ENCODE data around the gene GMNN. TPM values are rescaled to one million over a fixed set of nuclear protein-coding genes. Genes with fewer than 3 reads are reported as not detected.
A peak's percentile ranks its signal among the peaks of the same experiment; 100 is the strongest.
"Not testable (repeated sequence)": the region's sequence is repeated elsewhere in the genome, so short reads cannot be mapped to it uniquely, and the experiment has no call there.

The GMNN gene
- total RNA-seq, 4 donors from 2014 or later: 9.4 to 25.8 (median 14.5) TPM

DNA sequence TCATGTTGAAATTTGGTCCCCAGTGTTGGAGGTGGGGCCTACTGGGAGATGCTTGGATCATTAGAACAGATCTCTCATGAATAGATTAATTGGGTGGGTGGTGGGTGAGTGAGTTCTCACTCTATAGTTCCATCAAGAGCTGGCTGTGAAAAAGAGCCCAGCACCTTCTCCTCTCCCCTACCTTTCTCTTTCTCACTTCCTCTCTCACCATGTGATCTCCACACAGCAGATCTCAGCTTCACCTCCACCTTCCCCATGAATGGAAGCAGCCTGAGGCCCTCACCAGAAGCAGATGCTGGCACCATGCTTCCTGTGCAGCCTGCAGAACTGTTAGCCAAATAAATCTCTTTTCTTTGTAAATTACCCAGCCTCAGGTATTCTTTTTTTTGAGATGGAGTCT, 12.9 kb upstream of the GMNN start:
- no peaks in the 10 kb centered on the region for H3K9me3 ChIP-seq
- intact Hi-C loops (cut with DNase I): no loop called here
- DNase-seq: no peak
- TF ChIP-seq POLR2A (IDR thresholded peaks at IDR 0.05): no peak
- TF ChIP-seq, protein P1, sequence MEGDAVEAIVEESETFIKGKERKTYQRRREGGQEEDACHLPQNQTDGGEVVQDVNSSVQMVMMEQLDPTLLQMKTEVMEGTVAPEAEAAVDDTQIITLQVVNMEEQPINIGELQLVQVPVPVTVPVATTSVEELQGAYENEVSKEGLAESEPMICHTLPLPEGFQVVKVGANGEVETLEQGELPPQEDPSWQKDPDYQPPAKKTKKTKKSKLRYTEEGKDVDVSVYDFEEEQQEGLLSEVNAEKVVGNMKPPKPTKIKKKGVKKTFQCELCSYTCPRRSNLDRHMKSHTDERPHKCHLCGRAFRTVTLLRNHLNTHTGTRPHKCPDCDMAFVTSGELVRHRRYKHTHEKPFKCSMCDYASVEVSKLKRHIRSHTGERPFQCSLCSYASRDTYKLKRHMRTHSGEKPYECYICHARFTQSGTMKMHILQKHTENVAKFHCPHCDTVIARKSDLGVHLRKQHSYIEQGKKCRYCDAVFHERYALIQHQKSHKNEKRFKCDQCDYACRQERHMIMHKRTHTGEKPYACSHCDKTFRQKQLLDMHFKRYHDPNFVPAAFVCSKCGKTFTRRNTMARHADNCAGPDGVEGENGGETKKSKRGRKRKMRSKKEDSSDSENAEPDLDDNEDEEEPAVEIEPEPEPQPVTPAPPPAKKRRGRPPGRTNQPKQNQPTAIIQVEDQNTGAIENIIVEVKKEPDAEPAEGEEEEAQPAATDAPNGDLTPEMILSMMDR (IDR thresholded peaks at IDR 0.05): no peak
- H3K4me1 ChIP-seq: peaks cover 9 to 12% of the 10 kb centered on the region in 2 donors
- no peak overlapping the region for H3K4me3 ChIP-seq (replicated peaks in 1 of 3)
- no peaks in the 10 kb centered on the region for H3K27me3 ChIP-seq
- H3K27ac ChIP-seq: no peak overlapping the region
- H3K36me3 ChIP-seq: no peaks in the 10 kb centered on the region

DNA sequence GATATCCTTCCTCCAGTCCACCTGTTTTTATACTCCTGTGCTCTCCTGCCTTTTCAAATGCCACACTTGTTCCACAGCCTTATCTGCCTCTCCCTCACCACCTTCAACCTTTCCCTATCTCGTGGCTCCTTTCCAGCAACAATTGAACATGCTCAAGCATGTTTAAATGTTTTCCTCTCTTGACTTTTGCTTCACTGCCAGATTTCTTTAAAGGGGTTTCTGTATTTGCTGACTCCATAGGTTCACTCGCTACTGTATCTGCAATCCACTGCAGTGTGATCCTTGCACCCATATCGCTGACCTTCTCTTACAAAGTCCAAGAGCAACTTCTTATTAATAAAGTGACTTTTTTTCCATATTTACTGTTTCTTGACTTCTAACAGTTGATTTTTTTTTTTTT, 11.2 kb upstream of the GMNN start:
- Histone ChIP-seq H3K27ac (peak overlapping the region in 1 of 3 donors; percentile 23), H3K4me1 (peaks cover 9 to 12% of the 10 kb centered on the region in 2 donors), H3K4me3 (replicated peaks in 1 of 3) (no peak overlapping the region), H3K36me3 (no peaks in the 10 kb centered on the region), H3K9me3 (no peaks in the 10 kb centered on the region), H3K27me3 (no peaks in the 10 kb centered on the region)
- WGBS, 2 donors: 48 to 56% methylated on average over 3 of the region's 3 CpGs
- no peak for DNase-seq
- TF ChIP-seq, protein P1 (IDR thresholded peaks at IDR 0.05): no peak
- TF ChIP-seq POLR2A (IDR thresholded peaks at IDR 0.05): no peak
- intact Hi-C loops (cut with DNase I): no loop called here

DNA sequence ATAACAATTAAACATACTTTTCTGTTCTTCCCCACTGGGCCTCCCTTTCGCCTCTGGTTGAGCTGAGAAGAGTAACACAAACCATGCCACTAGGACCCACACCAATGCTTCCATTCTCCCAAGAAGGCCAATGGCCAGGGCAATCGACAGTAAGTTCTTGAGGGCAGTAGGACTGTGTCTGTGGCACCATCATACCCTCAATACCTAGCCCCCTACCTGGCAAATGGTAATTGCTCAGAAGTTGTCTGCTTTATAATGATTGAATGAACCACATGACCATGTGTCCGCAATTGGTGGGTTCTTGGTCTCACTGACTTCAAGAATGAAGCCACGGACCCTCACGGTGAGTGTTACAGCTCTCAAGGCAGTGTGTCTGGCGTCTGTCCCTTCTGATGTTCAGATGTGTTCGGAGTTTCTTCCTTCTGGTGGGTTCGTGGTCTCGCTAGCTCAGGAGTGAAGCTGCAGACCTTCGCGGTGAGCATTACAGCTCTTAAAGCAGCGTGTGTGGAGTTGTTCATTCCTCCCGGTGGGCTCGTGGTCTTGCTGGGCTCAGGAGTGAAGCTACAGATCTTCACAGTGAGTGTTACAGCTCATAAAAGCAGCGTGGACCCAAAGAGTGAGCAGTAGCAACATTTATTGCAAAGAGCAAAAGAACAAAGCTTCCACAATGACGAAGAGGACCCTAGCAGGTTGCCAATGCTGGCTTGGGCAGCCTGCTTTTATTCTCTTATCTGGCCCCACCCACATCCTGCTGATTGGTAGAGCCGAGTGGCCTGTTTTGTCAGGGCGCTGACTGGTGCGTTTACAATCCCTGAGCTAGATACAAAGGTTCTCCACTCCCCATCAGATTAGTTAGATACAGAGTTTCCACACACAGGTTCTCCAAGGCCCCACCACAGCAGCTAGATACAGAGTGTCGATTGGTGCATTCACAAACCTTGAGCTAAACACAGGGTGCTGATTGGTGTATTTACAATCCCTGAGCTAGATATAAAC, 9.6 kb upstream of the GMNN start:
- not testable (repeated sequence) for H3K27ac ChIP-seq; DNase-seq; H3K4me1 ChIP-seq; H3K4me3 ChIP-seq (replicated peaks in 1 of 3); H3K36me3 ChIP-seq; H3K9me3 ChIP-seq; H3K27me3 ChIP-seq
- intact Hi-C loops (cut with DNase I): loop anchor here (5.0 kb wide), 1 partner anchor 183 kb away; no protein-coding TSS in a partner anchor
- 89 to 90% methylated on average over 20 of the region's 20 CpGs for WGBS, 2 donors

DNA sequence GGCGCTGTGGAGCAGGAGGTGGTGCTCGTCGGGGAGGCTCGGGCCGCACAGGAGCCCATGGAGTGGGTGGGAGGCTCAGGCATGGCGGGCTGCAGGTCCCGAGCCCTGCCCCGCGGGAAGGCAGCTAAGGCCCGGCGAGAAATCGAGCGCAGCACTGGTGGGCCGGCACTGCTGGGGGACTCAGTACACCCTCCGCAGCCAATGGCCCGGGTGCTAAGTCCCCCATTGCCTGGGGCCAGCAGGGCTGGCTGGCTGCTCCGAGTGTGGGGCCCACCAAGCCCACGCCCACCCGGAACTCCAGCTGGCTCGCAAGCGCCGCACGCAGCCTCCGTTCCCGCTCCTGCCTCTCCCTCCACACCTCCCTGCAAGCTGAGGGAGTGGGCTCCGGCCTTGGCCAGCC, 8.8 kb upstream of the GMNN start:
- not testable (repeated sequence) for H3K27ac ChIP-seq; H3K9me3 ChIP-seq; H3K4me3 ChIP-seq (replicated peaks in 1 of 3); H3K36me3 ChIP-seq; H3K27me3 ChIP-seq; H3K4me1 ChIP-seq; DNase-seq
- intact Hi-C loops (cut with DNase I): loop anchor here (5.0 kb wide), 1 partner anchor 184 kb away; no protein-coding TSS in a partner anchor
- WGBS, 2 donors: 94 to 100% methylated on average over 5 to 12 of the region's 26 CpGs

DNA sequence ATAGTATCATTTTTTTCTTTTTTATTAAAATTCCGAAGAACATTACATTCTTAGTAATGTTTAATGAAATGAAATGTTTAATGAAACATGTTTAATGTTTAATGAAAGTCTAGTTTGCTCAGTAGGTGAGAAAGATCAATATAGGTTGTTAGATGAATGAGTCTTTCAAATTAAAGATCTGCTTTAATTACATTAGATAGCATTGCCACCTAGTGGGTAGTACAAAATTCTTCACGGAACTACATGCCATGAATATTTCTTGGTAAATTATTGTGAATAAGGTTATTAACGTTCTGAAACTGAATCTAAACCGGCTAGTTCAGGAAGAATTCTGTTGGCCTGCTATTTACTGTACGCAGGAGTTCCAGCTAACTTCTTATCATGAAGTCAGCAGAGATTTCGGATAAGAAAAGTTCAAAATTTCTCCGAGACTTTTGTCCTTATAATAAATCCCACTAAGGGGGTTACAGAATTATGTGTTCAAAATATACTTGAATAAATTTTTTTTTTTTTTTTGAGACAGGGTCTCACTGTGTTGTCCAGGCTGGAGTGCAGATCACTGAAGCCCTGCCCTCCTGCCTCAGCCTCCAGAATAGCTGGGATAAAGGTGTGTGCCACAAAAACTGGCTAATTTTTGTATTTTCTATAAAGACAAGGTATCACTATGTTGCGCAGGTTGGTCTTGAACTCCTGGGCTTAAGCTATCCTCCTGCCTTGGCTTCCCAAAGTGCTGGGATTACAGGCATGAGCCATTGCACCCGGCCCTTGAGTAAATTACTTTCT, 7.9 kb upstream of the GMNN start:
- H3K9me3 ChIP-seq: no peaks in the 10 kb centered on the region
- peaks cover 3 to 8% of the 10 kb centered on the region in 2 donors for H3K4me1 ChIP-seq
- no peak for TF ChIP-seq POLR2A (IDR thresholded peaks at IDR 0.05)
- TF ChIP-seq, protein P1 (IDR thresholded peaks at IDR 0.05): peak in 4 of 6 experiments; percentile 25 to 56 (median 55)
- no peaks in the 10 kb centered on the region for H3K36me3 ChIP-seq
- H3K4me3 ChIP-seq (replicated peaks in 1 of 3): no peak overlapping the region
- H3K27ac ChIP-seq: no peak overlapping the region
- H3K27me3 ChIP-seq: no peaks in the 10 kb centered on the region
- 64 to 66% methylated on average over 9 of the region's 9 CpGs for WGBS, 2 donors
- intact Hi-C loops (cut with DNase I): loop anchor here (5.0 kb wide), 1 partner anchor 185 kb away; no protein-coding TSS in a partner anchor
- DNase-seq: no peak

Measured in thyroid gland (tissue), 4 donors.